GM18517 (cell line): ENCODE results near the gene EFNB3.

ENCODE experiments used
- ATAC-seq: cut with Tn5 transposase; IDR thresholded peaks from one replicate; pipeline ENCODE4 v1.9.1; 2021; ENCODE audit warnings: mild to moderate bottlenecking, moderate library complexity; ENCODE audit not compliant: unreplicated experiment

The EFNB3 gene

DNA sequence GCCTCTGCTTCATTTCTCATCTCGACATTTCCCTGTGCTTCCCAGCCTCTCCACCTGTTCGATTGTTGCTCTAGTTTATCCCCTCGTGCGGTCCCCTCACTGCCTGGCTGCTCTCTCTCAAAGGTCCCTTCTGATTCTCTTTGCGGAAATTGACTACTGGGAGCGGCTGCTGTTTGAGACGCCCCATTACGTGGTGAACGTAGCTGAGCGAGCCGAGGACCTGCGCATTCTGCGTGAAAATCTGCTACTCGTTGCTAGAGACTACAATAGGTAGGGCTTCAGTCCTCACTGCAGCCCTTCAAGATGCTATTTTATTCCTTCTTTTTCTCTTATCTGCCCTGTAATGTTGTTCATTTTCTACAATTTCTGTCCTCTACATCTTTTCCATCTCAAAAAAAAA is 52.0 kb downstream of the EFNB3 start:
- ATAC-seq = no peak
